ENCODE data around the gene MAP3K13. TPM values are rescaled to one million over a fixed set of nuclear protein-coding genes. Genes with fewer than 3 reads are reported as not detected.

The MAP3K13 gene
- total RNA-seq, 1 experiment from 2014 or later: 10.6 TPM

DNA sequence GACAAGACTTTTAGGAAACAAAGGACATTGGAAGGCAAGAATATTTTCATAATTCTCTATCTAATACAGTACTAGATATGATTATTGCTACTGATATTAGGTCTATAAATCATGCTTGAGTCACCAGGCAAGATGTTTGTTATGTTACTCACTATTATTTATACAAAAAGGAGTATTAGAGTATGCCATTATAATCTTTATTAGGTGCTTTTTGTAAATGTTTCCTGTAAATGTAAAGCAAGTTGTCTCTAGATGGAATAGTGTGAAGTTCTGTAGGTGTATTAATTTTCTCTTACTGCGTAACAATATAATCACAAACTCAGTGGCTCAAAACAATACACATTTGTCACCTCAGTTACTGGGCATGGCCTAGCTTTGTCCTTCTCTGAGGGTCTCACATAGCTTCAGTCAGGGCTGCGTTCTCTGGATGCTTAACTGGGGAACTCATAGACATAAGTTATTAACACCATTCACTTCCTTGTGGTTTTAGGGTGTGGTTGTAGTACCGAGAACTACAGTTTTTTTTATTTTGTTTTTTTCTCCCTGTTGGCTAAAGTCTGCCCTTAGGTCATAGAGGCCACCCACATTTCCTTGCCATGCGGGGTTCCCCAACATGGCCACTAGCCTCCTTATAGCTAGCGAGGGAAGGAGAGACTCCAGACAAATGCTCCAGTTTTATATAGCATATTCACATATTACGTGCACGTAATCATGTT, 20.3 kb upstream of the MAP3K13 start:
- H3K36me3 Mint-ChIP-seq (ENCODE audit: insufficient read depth in 1 of 3, low read depth in 3 of 3): no peaks in the 10 kb centered on the region; a peak in 1 of 7 replicates
- Histone ChIP-seq H2BK12ac (ENCODE audit: insufficient read length, low read depth, low read length) (no peak overlapping the region), H3K23ac (ENCODE audit: insufficient read length, low read depth, low read length) (no peak overlapping the region), H2BK15ac (ENCODE audit: low read depth, low read length) (no peak overlapping the region), H2AFZ (ENCODE audit: low read length) (no peak overlapping the region), H3K23me2 (ENCODE audit: insufficient read length, low read depth, low read length, poor library complexity, severe bottlenecking) (no peaks in the 10 kb centered on the region), H3K79me1 (ENCODE audit: insufficient read depth, low read depth, low read length, poor library complexity, severe bottlenecking) (no peaks in the 10 kb centered on the region), H3K27ac (ENCODE audit: insufficient read length, low read depth, low read length) (no peak overlapping the region), H4K91ac (ENCODE audit: insufficient read length, low read depth, low read length) (no peak overlapping the region), H3K4ac (ENCODE audit: low read depth, low read length) (no peak overlapping the region), H3K79me2 (ENCODE audit: insufficient read depth, low read length) (no peaks in the 10 kb centered on the region), H3K4me1 (ENCODE audit: insufficient read depth, low read length) (no peaks in the 10 kb centered on the region), H2BK20ac (ENCODE audit: low read depth, low read length, poor library complexity, severe bottlenecking) (no peak overlapping the region), H2BK120ac (ENCODE audit: low read depth, low read length, poor library complexity, severe bottlenecking) (no peak overlapping the region), H3K4me2 (ENCODE audit: insufficient read depth, insufficient read length, low read length) (no peak overlapping the region), H4K5ac (ENCODE audit: insufficient read length, low read depth, low read length) (no peak overlapping the region), H3K9ac (ENCODE audit: extremely low read depth, insufficient read length, low read length) (no peak overlapping the region), H3K27me3 (ENCODE audit: insufficient read depth, low read length) (no peaks in the 10 kb centered on the region), H3K14ac (ENCODE audit: insufficient read depth, low read length) (no peak overlapping the region), H3K56ac (ENCODE audit: insufficient read length, low read depth, low read length) (no peak overlapping the region), H2AK5ac (ENCODE audit: insufficient read length, low read length) (no peak overlapping the region), H4K20me1 (ENCODE audit: control insufficient read depth, insufficient read depth, insufficient read length) (no peaks in the 10 kb centered on the region), H3K18ac (ENCODE audit: insufficient read length, low read depth, low read length) (no peak overlapping the region), H3K9me3 (ENCODE audit: control insufficient read depth, low read depth, low read length) (no peaks in the 10 kb centered on the region), H3T11ph (ENCODE audit: low read length) (no peak overlapping the region), H4K8ac (replicated peaks; ENCODE audit: insufficient read length, low read depth, low read length) (no peak overlapping the region), H2BK5ac (ENCODE audit: insufficient read length, low read length) (no peak overlapping the region)
- WGBS (ENCODE audit: extremely low coverage, insufficient read length, low lambda C conversion rate): no CpG with 5 or more reads among the region's 7 CpGs
- no peaks in the 10 kb centered on the region for H3K4me1 Mint-ChIP-seq
- no peak overlapping the region for H3K4me3 Mint-ChIP-seq
- H3K27me3 Mint-ChIP-seq (ENCODE audit: low read depth): peaks cover 4% of the 10 kb centered on the region
- DNase-seq: no peak
- no peak overlapping the region for H3K27ac Mint-ChIP-seq
- TF ChIP-seq, protein P1, sequence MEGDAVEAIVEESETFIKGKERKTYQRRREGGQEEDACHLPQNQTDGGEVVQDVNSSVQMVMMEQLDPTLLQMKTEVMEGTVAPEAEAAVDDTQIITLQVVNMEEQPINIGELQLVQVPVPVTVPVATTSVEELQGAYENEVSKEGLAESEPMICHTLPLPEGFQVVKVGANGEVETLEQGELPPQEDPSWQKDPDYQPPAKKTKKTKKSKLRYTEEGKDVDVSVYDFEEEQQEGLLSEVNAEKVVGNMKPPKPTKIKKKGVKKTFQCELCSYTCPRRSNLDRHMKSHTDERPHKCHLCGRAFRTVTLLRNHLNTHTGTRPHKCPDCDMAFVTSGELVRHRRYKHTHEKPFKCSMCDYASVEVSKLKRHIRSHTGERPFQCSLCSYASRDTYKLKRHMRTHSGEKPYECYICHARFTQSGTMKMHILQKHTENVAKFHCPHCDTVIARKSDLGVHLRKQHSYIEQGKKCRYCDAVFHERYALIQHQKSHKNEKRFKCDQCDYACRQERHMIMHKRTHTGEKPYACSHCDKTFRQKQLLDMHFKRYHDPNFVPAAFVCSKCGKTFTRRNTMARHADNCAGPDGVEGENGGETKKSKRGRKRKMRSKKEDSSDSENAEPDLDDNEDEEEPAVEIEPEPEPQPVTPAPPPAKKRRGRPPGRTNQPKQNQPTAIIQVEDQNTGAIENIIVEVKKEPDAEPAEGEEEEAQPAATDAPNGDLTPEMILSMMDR (conservative IDR thresholded peaks at IDR 0.05): no peak
- H3K9me3 Mint-ChIP-seq: peaks cover 5 to 7% of the 10 kb centered on the region in 2 experiments; a peak in 3 of 5 replicates

All from H9 (cell line).